Transverse colon (tissue), 4 donors: Measurements from ENCODE around the gene DNAH8. TPM values are rescaled to one million over a fixed set of nuclear protein-coding genes. Genes with fewer than 3 reads are reported as not detected.

Experiments used
- DNase-seq: peaks from one replicate; pipeline ENCODE4 v3.0.0-alpha.2; 2019
- H3K27ac ChIP-seq, 4 donors: fragments of 200-600 bp; sonication (generic); 2 replicates each; pipeline ENCODE4 v1.5.1; 2016 to 2018; ENCODE audit warnings: inconsistent platforms in 4 of 4
- H3K27me3 ChIP-seq: fragments of 200-600 bp; sonication (generic); 2 replicates; pipeline ENCODE4 v1.5.1; 2017; ENCODE audit warnings: inconsistent platforms
- H3K36me3 ChIP-seq, 4 donors: fragments of 200-600 bp; sonication (generic); 2 replicates each; pipeline ENCODE4 v1.5.1; 2017 to 2019; ENCODE audit warnings: inconsistent platforms in 4 of 4
- H3K4me1 ChIP-seq, 4 donors: fragments of 200-600 bp; sonication (generic); 2 replicates each; pipeline ENCODE4 v1.5.1; 2017 to 2020; ENCODE audit warnings: inconsistent platforms in 4 of 4
- H3K4me3 ChIP-seq, 4 donors: fragments of 200-600 bp; sonication (generic); 1 replicate in 1 of 4; 2 replicates in 3 of 4; pipeline versions ENCODE4 v1.5.1 to v1.6.1; 2017 to 2019; ENCODE audit warnings: inconsistent platforms in 4 of 4
- H3K9me3 ChIP-seq, 2 donors: fragments of 200-600 bp; sonication (generic); 2 replicates each; pipeline ENCODE4 v1.5.1; 2017 to 2019; ENCODE audit warnings: inconsistent platforms in 2 of 2
- EP300 ChIP-seq: sonication (generic); formaldehyde crosslinking; IDR thresholded peaks from one replicate; pipeline ENCODE4 v1.6.1; 2017; ENCODE audit warnings: antibody characterized with exemption, low read depth
- POLR2A ChIP-seq: fragments of 450-650 bp; IDR thresholded peaks from one replicate; pipeline ENCODE4 v1.6.1; 2016; ENCODE audit warnings: antibody characterized with exemption, mild to moderate bottlenecking, moderate library complexity
- POLR2AphosphoS5 ChIP-seq, 3 donors: sonication (generic); formaldehyde crosslinking; IDR thresholded peaks; one replicate each; pipeline ENCODE4 v1.6.1; 2016; ENCODE audit warnings: antibody characterized with exemption in 3 of 3
- WGBS, 2 donors: methylation state at CpG; one replicate each; pipeline ENCODE4 v1.1.5; 2018; ENCODE audit warnings: low coverage in 1 of 2; 5-methylcytosine and 5-hydroxymethylcytosine counted together
- in situ Hi-C, 4 donors: fragments of 200-750 bp; cut with MboI; loops; one replicate each; pipeline versions ENCODE4 v1.15.0 to v1.15.1; 2017; ENCODE audit warnings: low sequenced_read_pairs in 3 of 4, low pct_ligation_motif_present in 1 of 4, low pct_unique_long_range_greater_than_20kb in 1 of 4
- intact Hi-C: fragments of 100-400 bp; cut with DNase I; formaldehyde crosslinking; loops from one replicate; pipeline ENCODE4 v1.15.1; 2023; ENCODE audit warnings: low total_unique reads
- total RNA-seq, 4 donors: library from RNA; depleted of rRNA; stranded (reverse); fragments of >200 nt; gene quantifications; one replicate each; pipeline ENCODE4 v1.1.0, GENCODE V29; 2016
- TF ChIP-seq, protein P1 (sequence below), 5 experiments: fragments of 200-600 bp in 3 of 5; fragments of 450-650 bp in 2 of 5; sonication (generic) in 3 of 5; IDR thresholded peaks; 1 replicate in 2 of 5; 2 replicates in 3 of 5; pipeline ENCODE4 v1.5.1; 2016 to 2017; ENCODE audit warnings: antibody characterized with exemption in 5 of 5, inconsistent platforms in 3 of 5, mild to moderate bottlenecking in 2 of 5, moderate library complexity in 1 of 5

The DNAH8 gene
- total RNA-seq, 4 donors from 2014 or later, result 0.16 TPM; not detected in 3

- no peak for DNase-seq
- Histone ChIP-seq H3K36me3 (peaks cover 0 to 34% (median 10%) of the 10 kb centered on the region in 4 donors), H3K4me1 (peaks cover 0 to 7% (median 0%) of the 10 kb centered on the region in 4 donors), H3K27me3 (no peaks in the 10 kb centered on the region), H3K27ac (no peak overlapping the region), H3K9me3 (no peaks in the 10 kb centered on the region), H3K4me3 (no peak overlapping the region)
- TF ChIP-seq, protein P1, sequence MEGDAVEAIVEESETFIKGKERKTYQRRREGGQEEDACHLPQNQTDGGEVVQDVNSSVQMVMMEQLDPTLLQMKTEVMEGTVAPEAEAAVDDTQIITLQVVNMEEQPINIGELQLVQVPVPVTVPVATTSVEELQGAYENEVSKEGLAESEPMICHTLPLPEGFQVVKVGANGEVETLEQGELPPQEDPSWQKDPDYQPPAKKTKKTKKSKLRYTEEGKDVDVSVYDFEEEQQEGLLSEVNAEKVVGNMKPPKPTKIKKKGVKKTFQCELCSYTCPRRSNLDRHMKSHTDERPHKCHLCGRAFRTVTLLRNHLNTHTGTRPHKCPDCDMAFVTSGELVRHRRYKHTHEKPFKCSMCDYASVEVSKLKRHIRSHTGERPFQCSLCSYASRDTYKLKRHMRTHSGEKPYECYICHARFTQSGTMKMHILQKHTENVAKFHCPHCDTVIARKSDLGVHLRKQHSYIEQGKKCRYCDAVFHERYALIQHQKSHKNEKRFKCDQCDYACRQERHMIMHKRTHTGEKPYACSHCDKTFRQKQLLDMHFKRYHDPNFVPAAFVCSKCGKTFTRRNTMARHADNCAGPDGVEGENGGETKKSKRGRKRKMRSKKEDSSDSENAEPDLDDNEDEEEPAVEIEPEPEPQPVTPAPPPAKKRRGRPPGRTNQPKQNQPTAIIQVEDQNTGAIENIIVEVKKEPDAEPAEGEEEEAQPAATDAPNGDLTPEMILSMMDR (IDR thresholded peaks at IDR 0.05), result no peak
- TF ChIP-seq POLR2A, result no peak
- TF ChIP-seq POLR2AphosphoS5 (IDR thresholded peaks at IDR 0.05), result no peak
- TF ChIP-seq EP300, result no peak
- intact Hi-C loops (no loop called here), in situ Hi-C loops (no loop called here)
- 96% methylated on average over 2 of the region's 2 CpGs for WGBS, 2 donors
These were observed 33.3 kb upstream of the DNAH8 start for GRCh38 chr6:38681850-38682249.

DNA sequence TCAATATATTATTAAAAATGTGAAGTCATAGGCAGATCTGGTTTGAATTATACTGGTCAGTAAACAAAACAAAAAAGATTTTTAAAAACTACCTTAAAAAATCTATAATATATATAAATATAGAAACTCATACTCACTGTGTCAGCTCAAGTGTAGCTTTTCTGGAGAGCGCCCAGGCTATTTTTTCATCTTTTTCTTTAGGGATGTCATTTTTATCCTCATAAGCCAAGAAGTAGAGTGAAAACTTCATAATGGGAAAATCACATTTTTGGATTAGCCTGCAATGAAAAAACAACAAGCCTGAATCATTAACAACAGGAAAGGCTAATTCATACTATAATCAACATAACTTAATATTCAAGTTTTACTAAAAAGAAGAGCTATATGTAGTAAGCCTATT lies 30.9 kb upstream of the DNAH8 start:
- Histone ChIP-seq H3K36me3 (peaks cover 0 to 34% (median 8%) of the 10 kb centered on the region in 4 donors), H3K27me3 (no peaks in the 10 kb centered on the region), H3K4me3 (no peak overlapping the region), H3K27ac (no peak overlapping the region), H3K9me3 (no peaks in the 10 kb centered on the region), H3K4me1 (peaks cover 0 to 23% (median 8%) of the 10 kb centered on the region in 4 donors)
- WGBS, 2 donors, result 95 to 100% methylated on average over 1 of the region's 1 CpG
- intact Hi-C loops, result no loop called here
- DNase-seq, result no peak
- in situ Hi-C loops, result no loop called here
- TF ChIP-seq POLR2AphosphoS5 (IDR thresholded peaks at IDR 0.05) (no peak), EP300 (no peak), POLR2A (no peak)
- TF ChIP-seq, protein P1 (IDR thresholded peaks at IDR 0.05), result no peak

- peaks cover 0 to 34% (median 8%) of the 10 kb centered on the region in 4 donors for H3K36me3 ChIP-seq
- H3K9me3 ChIP-seq, result no peaks in the 10 kb centered on the region
- intact Hi-C loops, result no loop called here
- no peak for TF ChIP-seq POLR2AphosphoS5 (IDR thresholded peaks at IDR 0.05)
- TF ChIP-seq POLR2A, result no peak
- TF ChIP-seq, protein P1 (IDR thresholded peaks at IDR 0.05), result no peak
- no peak for TF ChIP-seq EP300
- 92 to 98% methylated on average over 3 of the region's 3 CpGs for WGBS, 2 donors
- H3K27ac ChIP-seq, result no peak overlapping the region
- no peak for DNase-seq
- H3K4me3 ChIP-seq, result no peak overlapping the region
- in situ Hi-C loops, result no loop called here
- H3K27me3 ChIP-seq, result no peaks in the 10 kb centered on the region
- peaks cover 0 to 23% (median 8%) of the 10 kb centered on the region in 4 donors for H3K4me1 ChIP-seq
These were observed 30.2 kb upstream of the DNAH8 start for GRCh38 chr6:38684904-38685303.

DNA sequence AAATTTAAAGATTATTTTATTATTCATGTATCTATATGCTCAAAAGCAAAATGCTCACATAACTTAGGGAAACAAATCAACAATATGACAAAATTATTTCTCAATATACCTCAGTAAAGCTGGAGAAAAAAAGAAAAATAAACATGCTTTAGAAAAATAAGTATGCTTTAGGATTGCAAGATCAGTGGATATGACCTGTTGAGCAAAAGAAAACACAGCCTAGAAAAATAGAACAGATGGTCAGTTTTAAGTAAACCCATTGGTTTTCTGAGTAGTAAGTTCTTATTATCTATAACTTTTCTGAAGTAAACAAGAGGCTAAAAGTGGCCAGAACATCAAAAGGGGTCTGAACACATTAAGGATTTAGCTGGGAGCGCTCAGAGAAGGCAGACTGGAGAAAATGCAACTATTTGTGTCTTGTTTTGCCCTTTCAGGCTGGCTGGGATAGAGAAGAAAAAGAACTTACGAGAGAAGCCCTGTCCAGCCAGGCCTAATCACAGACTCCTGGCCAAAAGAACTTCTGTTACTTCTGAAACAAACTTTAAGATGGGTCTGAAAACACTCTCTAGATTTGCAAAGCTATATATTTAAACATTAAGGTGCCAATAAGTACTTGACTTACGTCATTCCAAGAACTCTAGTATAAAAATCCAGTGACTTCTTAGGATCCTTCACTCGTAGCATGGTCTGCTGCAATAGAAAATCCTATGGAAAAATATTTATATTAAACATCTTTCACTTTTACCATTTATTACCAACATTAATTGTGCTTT lies 28.7 kb upstream of the DNAH8 start:
- no peak for TF ChIP-seq POLR2A
- no peak for TF ChIP-seq EP300
- TF ChIP-seq, protein P1 (IDR thresholded peaks at IDR 0.05), result no peak
- TF ChIP-seq POLR2AphosphoS5 (IDR thresholded peaks at IDR 0.05), result no peak
- no peak for DNase-seq
- Histone ChIP-seq H3K36me3 (peaks cover 0 to 28% (median 8%) of the 10 kb centered on the region in 4 donors), H3K9me3 (no peaks in the 10 kb centered on the region), H3K4me3 (no peak overlapping the region), H3K27ac (no peak overlapping the region), H3K27me3 (no peaks in the 10 kb centered on the region), H3K4me1 (peaks cover 0 to 23% (median 8%) of the 10 kb centered on the region in 4 donors)
- intact Hi-C loops, result no loop called here
- in situ Hi-C loops, result no loop called here
- WGBS, 2 donors, result 84 to 87% methylated on average over 4 of the region's 4 CpGs
